Stimulated activated effector memory CD8-positive, alpha-beta T cell treated with anti-CD3 and anti-CD28 coated beads, Interleukin-12 subunit alpha, Interleukin-12 subunit beta, amount 100 ng/mL, for 72 hours (primary cell): ENCODE measurements around the gene CARMIL1.

Experiments
- ATAC-seq: fragments of 150-1000 bp; cut with Tn5 transposase; 2 replicates; pipeline ENCODE4 v1.10.0; 2021
- DNase-seq, 2 donors: peaks; one replicate each; pipeline ENCODE4 v3.0.0; 2021 to 2022; ENCODE audit warnings: low spot score in 2 of 2
- H3K27ac Mint-ChIP-seq: one replicate; pipeline ENCODE4 v1.8.0; 2022; ENCODE audit warnings: mild to moderate bottlenecking, mixed read lengths
- H3K36me3 Mint-ChIP-seq: one replicate; pipeline ENCODE4 v1.8.0; 2022; ENCODE audit warnings: mild to moderate bottlenecking, mixed read lengths
- H3K4me1 Mint-ChIP-seq: one replicate; pipeline ENCODE4 v1.8.0; 2022; ENCODE audit warnings: mixed read lengths
- H3K4me3 Mint-ChIP-seq: one replicate; pipeline ENCODE4 v1.8.0; 2022; ENCODE audit warnings: mild to moderate bottlenecking, mixed read lengths
- H3K9me3 Mint-ChIP-seq: one replicate; pipeline ENCODE4 v1.8.0; 2022; ENCODE audit warnings: mixed read lengths

The CARMIL1 gene

GRCh38 chr6:25453288-25453687 lies 174.1 kb downstream of the CARMIL1 start:
- ATAC-seq (no peak), DNase-seq (no peak)
- Mint-ChIP-seq H3K36me3 (no peaks in the 10 kb centered on the region), H3K9me3 (no peaks in the 10 kb centered on the region), H3K4me1 (peaks cover 2% of the 10 kb centered on the region), H3K27ac (no peak overlapping the region), H3K4me3 (no peak overlapping the region)

DNA sequence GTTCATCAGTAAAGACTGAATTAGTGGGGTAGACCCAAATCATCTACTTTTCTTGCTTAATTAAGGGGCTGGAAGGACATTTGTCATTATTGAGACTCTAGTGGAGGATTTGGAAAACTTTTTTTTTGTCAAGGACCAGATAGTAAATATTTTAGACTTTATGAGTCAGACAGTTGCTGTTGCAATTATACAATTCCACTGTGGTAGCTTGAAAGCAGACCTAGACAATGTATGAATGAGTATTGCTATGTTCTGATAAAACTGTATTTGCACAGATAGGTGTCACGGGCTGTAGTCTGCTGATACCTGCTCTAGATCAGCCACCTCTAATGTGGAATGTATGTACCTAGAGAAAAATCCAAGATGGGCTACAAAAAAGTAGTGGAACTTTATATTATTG lies 175.0 kb downstream of the CARMIL1 start:
- H3K9me3 Mint-ChIP-seq: no peaks in the 10 kb centered on the region
- no peak overlapping the region for H3K27ac Mint-ChIP-seq
- H3K4me1 Mint-ChIP-seq: no peaks in the 10 kb centered on the region
- ATAC-seq (no peak), DNase-seq (no peak)
- H3K4me3 Mint-ChIP-seq: no peak overlapping the region
- no peaks in the 10 kb centered on the region for H3K36me3 Mint-ChIP-seq

GRCh38 chr6:25456249-25457040 lies 177.3 kb downstream of the CARMIL1 start:
- Mint-ChIP-seq H3K4me3 (no peak overlapping the region), H3K9me3 (no peaks in the 10 kb centered on the region), H3K36me3 (no peaks in the 10 kb centered on the region), H3K27ac (no peak overlapping the region), H3K4me1 (no peaks in the 10 kb centered on the region)
- ATAC-seq (no peak), DNase-seq (no peak)

GRCh38 chr6:25457516-25457915 lies 178.3 kb downstream of the CARMIL1 start:
- DNase-seq: no peak

GRCh38 chr6:25458485-25458884 lies 179.3 kb downstream of the CARMIL1 start:
- peak; percentile 80 for ATAC-seq
- no peaks in the 10 kb centered on the region for H3K36me3 Mint-ChIP-seq
- DNase-seq: no peak
- H3K9me3 Mint-ChIP-seq: no peaks in the 10 kb centered on the region
- H3K27ac Mint-ChIP-seq: no peak overlapping the region
- no peak overlapping the region for H3K4me3 Mint-ChIP-seq
- no peaks in the 10 kb centered on the region for H3K4me1 Mint-ChIP-seq

More at GRCh38 chr6:25457516-25457915, 178.3 kb downstream of the CARMIL1 start:
- H3K36me3 Mint-ChIP-seq: no peaks in the 10 kb centered on the region
- no peak overlapping the region for H3K4me3 Mint-ChIP-seq
- no peak for ATAC-seq
- H3K4me1 Mint-ChIP-seq: no peaks in the 10 kb centered on the region
- H3K9me3 Mint-ChIP-seq: no peaks in the 10 kb centered on the region
- H3K27ac Mint-ChIP-seq: no peak overlapping the region

DNA sequence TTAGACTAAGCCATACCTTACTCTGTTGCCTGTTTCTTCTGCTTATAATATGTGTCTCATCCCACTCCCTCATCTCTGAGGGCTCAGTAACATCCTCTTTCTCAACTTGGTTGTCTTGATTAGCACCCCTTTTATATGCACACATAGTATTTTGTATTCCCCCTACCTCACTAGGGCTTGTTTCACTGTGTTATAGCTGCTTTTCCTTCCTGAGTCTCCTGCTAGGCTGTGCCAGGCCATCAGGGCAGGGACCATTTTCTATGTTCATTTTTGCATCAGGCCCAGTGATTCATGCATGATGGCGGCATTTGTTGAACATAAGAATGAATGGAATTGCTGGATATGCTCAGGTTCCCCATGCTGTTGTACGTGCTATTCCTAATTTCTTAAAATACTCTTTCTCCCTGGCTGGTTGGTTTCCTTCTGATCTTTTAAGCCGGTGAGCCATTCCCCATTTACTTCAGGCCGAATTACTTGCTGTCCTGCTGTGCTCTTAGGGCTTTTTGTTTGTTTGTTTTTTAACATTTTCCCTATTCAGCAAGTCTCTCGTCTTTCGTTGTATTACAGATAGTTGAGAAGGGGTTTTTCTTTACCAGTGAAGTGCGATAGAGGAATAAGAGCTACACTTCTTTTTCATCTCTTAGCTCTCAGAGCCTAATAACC lies 183.2 kb downstream of the CARMIL1 start:
- ATAC-seq (no peak), DNase-seq (no peak)
- H3K27ac Mint-ChIP-seq: no peak overlapping the region
- H3K4me3 Mint-ChIP-seq: no peak overlapping the region
- H3K36me3 Mint-ChIP-seq: no peaks in the 10 kb centered on the region
- H3K9me3 Mint-ChIP-seq: no peaks in the 10 kb centered on the region
- no peaks in the 10 kb centered on the region for H3K4me1 Mint-ChIP-seq

- Mint-ChIP-seq H3K27ac (no peak overlapping the region), H3K4me1 (no peaks in the 10 kb centered on the region), H3K9me3 (no peaks in the 10 kb centered on the region), H3K36me3 (no peaks in the 10 kb centered on the region), H3K4me3 (no peak overlapping the region)
- ATAC-seq (no peak), DNase-seq (no peak)
Observed at GRCh38 chr6:25463441-25463840, 184.3 kb downstream of the CARMIL1 start.

DNA sequence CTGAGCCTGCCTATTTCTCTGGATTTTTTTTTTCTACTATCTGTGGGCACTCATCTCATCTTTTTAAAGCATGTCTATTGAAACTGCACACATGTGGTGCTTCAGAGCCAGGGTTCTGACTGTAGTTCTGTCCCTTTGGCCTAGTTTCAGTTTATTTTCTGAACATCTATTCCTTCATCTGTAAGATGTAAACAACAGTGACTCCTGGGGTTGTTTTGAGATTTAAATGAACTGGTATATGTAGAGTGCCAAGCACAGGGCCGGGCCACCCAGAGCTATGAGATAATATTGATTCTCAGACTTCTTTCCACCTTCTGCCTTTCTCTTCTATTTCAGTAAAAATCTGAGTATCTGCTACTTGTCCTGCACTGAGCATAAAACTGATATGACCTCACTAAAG lies 185.1 kb downstream of the CARMIL1 start:
- DNase-seq (no peak), ATAC-seq (no peak)
- H3K36me3 Mint-ChIP-seq: no peaks in the 10 kb centered on the region
- no peaks in the 10 kb centered on the region for H3K4me1 Mint-ChIP-seq
- H3K9me3 Mint-ChIP-seq: no peaks in the 10 kb centered on the region
- H3K27ac Mint-ChIP-seq: no peak overlapping the region
- no peak overlapping the region for H3K4me3 Mint-ChIP-seq

- no peaks in the 10 kb centered on the region for H3K9me3 Mint-ChIP-seq
- ATAC-seq (no peak), DNase-seq (no peak)
- H3K36me3 Mint-ChIP-seq: no peaks in the 10 kb centered on the region
- no peaks in the 10 kb centered on the region for H3K4me1 Mint-ChIP-seq
- H3K27ac Mint-ChIP-seq: no peak overlapping the region
- H3K4me3 Mint-ChIP-seq: no peak overlapping the region
Observed at GRCh38 chr6:25465941-25466340, 186.8 kb downstream of the CARMIL1 start.

- Mint-ChIP-seq H3K27ac (no peak overlapping the region), H3K9me3 (no peaks in the 10 kb centered on the region), H3K4me3 (no peak overlapping the region), H3K4me1 (no peaks in the 10 kb centered on the region), H3K36me3 (no peaks in the 10 kb centered on the region)
- no peak for ATAC-seq
- no peak for DNase-seq
Observed at GRCh38 chr6:25468881-25469280, 189.7 kb downstream of the CARMIL1 start.

GRCh38 chr6:25469797-25470388 lies 190.7 kb downstream of the CARMIL1 start:
- no peaks in the 10 kb centered on the region for H3K4me1 Mint-ChIP-seq

GRCh38 chr6:25472306-25472705 lies 193.1 kb downstream of the CARMIL1 start:
- no peaks in the 10 kb centered on the region for H3K36me3 Mint-ChIP-seq
- no peaks in the 10 kb centered on the region for H3K9me3 Mint-ChIP-seq
- no peak overlapping the region for H3K27ac Mint-ChIP-seq
- DNase-seq (no peak), ATAC-seq (no peak)
- no peaks in the 10 kb centered on the region for H3K4me1 Mint-ChIP-seq
- H3K4me3 Mint-ChIP-seq: no peak overlapping the region

More at GRCh38 chr6:25469797-25470388, 190.7 kb downstream of the CARMIL1 start:
- Mint-ChIP-seq H3K27ac (no peak overlapping the region), H3K36me3 (no peaks in the 10 kb centered on the region), H3K9me3 (no peaks in the 10 kb centered on the region), H3K4me3 (no peak overlapping the region)
- no peak for ATAC-seq
- DNase-seq: no peak

- Mint-ChIP-seq H3K9me3 (no peaks in the 10 kb centered on the region), H3K4me3 (no peak overlapping the region), H3K27ac (no peak overlapping the region), H3K36me3 (no peaks in the 10 kb centered on the region), H3K4me1 (no peaks in the 10 kb centered on the region)
- ATAC-seq: no peak
- no peak for DNase-seq
Observed at GRCh38 chr6:25472906-25473305, 193.7 kb downstream of the CARMIL1 start.

- DNase-seq: no peak
- H3K27ac Mint-ChIP-seq: no peak overlapping the region
- no peak for ATAC-seq
- H3K9me3 Mint-ChIP-seq: no peaks in the 10 kb centered on the region
- H3K4me3 Mint-ChIP-seq: no peak overlapping the region
- H3K36me3 Mint-ChIP-seq: no peaks in the 10 kb centered on the region
- H3K4me1 Mint-ChIP-seq: no peaks in the 10 kb centered on the region
Observed at GRCh38 chr6:25473447-25473846, 194.3 kb downstream of the CARMIL1 start.

DNA sequence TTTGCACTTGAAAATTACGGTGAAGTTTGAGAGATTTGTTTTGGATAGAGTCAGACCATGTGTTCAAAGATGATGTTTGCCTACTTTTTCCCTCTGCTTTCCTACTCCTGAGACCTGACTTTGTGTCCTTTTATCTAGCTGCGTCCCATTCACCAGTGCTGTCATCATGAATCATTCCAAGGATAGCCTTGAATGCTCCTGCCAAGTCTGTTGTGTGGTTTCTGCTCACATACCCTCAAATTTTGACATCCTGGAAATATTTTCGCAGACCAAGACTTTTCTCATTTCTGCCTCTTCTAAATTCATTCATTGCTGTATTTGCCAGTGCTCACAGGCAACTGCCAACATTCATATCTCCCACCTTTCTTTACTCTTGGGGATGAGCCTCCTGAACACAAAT lies 197.0 kb downstream of the CARMIL1 start:
- Mint-ChIP-seq H3K27ac (no peak overlapping the region), H3K36me3 (no peaks in the 10 kb centered on the region), H3K9me3 (no peaks in the 10 kb centered on the region), H3K4me1 (no peaks in the 10 kb centered on the region), H3K4me3 (no peak overlapping the region)
- ATAC-seq (no peak), DNase-seq (no peak)
